Bone marrow (tissue), 2 donors: Measurements from ENCODE around the gene TACC2.

Experiments
- DNase-seq, 2 donors: peaks; one replicate each; lab custom pipeline; 2025; lab: John Stamatoyannopoulos, UW

The TACC2 gene

GRCh38 chr10:122170802-122171201 lies 181.8 kb downstream of the TACC2 start:
- DNase-seq: no peak

- no peak for DNase-seq
These were observed 182.5 kb downstream of the TACC2 start for GRCh38 chr10:122171302-122172075.

GRCh38 chr10:122172361-122173008 lies 183.5 kb downstream of the TACC2 start:
- no peak for DNase-seq

DNA sequence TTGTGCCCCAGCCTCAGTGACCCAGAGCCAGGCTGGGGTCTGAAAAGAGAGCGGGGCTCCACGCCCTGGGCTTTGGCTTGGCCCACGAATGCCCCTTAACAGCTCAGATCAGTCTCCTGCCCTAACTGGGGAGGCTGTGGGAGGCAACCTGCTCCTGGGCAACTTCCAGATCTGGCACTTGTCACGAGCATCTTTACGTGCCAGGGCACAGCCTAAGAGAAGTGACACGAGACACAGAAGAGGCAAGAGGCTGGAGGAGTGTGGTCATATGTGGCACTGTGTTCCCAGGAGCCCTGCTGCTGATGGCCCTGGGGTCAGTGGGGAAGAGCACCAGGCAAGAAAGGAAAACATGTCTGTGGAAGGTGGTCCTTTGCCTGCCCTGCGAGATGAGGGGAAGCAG lies 184.4 kb downstream of the TACC2 start:
- no peak for DNase-seq

GRCh38 chr10:122173766-122174435 lies 184.9 kb downstream of the TACC2 start:
- DNase-seq: no peak

DNA sequence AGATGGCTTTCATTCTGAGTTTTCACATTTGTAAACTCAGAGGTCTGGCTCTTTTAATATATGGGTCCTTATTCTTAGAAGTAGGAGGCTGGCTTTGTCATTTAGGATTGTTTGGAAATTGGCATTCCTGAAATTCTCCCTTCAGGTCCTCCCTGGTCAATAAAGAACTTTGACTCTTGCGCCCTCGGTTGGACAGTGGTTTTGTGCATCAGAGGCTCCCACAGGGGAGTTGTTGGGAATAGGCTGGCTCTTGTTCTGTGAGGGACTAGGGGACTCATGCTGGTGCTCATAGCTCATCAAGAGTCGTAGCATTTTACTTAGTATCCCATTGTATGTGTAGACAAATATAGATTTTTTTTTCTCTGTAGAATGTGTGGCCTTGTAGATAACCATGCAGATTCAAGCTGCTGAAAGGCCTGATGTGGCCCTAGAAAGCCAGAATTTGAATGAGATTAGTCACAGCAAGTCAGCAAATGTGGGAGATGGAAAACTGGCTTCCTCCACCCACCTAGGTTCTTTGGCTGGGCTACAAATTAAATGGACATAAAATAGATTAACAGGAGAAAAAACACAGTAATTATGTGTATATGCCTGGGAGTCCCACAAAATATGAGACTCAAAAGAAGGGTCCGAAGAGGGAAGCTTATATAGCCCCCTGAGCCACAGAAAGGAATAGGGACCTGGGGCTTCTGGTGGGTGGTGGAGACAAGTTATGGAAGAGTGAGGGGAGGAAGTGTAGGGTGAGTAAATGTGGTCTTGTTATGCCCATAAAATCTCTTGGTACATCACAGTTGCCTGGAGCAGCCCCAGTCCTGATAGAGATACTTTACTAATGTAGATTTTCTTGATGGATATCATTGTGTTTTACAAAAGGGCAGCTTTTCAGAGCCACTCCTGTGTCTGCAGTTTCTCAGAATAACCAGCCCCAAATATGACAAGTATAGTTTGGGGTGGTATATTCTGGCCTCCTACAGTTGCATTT lies 187.6 kb downstream of the TACC2 start:
- DNase-seq: no peak

- DNase-seq: no peak
These were observed 189.7 kb downstream of the TACC2 start for GRCh38 chr10:122178655-122179054.

DNA sequence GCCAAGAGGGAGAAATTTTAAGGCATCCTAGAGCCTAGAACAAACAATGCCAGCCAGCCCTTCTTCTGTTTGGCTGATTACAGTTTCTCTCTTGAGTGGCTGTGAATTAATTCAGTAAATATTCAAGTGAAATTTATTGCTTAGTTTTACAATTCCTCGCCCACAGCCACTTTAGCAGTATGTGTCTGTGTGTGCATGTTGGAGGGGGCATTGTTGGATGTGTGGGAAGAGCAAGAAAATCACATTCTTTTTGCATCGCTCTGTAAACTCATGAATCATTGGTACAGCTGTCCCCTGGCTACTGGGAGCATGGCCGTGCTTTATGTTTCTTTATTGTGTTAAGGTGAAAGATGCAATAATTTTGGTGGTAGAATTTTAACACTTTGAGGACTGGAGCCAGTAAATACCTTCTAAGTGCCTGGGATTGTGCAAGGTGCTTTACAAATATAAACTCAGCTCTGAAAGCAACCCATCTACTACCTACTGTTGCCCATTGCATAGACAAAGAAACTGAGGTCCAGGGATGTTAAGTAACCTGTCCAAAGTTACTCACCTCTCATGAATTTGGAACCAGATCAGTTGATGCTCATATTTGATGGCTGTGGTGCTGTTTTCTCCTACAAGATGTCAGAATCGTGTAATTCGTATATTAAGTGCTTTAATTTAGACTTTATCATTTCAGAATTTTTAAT lies 192.2 kb downstream of the TACC2 start:
- no peak for DNase-seq

DNA sequence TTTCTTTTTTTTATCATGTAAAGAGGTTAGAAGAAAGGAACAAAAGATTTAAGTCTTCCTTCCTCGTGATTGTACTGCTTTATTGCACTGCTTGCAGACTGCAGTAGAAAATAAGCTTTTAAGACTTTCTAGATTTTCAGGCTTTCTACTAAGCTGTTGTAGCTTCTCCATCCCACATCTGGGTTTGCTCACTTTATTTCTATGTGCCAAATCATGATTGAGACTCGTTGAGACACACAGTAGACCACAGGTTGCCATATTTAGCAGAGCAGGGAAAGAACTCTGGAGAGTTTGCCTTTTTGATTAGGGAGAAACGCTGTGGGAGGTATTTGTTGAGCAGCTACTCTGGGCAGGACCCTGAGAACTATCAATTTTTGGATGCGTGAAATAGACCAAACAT lies 192.9 kb downstream of the TACC2 start:
- no peak for DNase-seq

DNA sequence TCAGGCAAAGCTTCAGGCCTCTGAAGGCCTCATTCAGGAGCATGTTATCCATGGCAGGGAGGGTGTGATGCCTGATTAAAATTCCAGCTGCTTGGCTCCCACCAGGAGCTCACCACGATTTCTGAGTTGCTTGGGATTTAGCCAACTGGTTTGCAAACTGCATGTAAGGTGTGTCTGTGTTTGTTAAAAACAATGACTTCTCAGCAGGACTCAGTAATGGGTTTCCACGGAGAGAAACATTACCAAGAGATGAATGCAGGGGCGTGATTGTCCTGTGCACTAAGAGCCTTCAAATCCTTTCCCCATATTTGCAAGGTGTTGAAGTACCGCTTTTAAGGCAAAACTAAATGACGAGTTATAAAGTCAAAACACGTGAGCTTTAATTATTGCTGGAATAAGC lies 193.3 kb downstream of the TACC2 start:
- no peak for DNase-seq

GRCh38 chr10:122184254-122184653 lies 195.3 kb downstream of the TACC2 start:
- DNase-seq: no peak

- DNase-seq: no peak
These were observed 196.7 kb downstream of the TACC2 start for GRCh38 chr10:122185643-122186042.

DNA sequence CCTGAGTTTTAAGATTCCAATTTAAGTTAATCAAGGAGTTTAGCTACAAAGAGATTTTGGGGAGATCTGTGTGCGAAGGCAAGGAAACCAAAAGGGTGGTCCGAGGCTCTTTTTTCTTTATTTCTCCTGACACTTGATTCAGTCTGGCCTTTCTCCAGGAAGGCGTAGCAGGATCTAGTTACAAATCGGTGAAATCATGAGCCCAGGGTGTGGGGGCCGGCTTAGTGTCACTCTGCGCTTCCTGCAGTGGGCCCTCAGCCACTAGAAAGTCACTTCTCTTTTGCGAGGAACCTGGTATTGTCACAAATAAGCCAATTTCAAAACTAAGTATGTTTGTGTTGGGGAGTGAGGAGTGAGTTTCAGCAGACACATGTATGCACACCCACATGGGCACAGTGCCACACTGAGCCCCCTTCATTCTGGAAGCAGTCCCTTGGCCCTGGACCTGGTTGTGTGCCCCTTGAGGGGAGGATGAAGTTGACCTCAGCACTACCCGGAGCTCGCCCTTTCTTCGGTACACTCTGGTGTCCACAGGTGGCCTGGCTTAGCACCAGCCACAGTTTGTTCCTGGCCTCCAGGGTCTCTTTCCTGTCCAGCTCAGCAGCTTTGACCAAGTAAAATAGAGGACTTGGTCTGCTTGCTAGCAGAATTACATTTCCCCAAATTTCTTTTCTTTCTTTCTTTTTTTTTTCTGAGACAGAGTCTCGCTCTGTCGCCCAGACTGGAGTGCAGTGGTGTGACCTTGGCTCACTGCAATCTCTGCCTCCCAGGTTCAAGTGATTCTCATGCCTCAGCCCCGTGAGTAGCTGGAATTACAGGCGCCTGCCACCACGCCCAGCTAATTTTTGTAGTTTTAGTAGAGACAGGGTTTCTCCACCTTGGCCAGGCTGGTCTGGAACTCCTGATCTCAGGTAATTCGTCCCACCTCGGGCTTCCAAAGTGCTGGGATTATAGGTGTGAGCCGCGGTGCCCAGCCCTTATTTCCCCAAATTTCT lies 198.2 kb downstream of the TACC2 start:
- no peak for DNase-seq

DNA sequence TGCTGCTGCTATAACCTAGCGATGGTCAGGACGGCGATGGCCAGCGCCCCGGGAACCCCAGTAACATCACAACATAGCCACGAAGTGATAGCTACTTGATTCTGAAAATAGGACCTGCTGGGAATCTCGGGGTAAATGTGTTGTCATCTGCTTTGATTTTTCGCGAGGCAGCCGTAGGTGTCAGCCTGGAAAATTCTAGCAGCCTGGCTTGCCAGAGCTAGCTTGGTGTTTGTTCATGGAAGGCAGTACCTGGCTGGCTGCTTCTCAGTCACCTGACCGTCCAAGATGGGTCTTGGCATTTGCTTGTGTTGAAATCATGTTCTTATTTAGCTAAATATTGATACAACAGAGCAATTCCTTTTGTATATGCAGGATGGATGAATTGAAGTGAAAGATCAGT lies 199.7 kb downstream of the TACC2 start:
- DNase-seq: no peak

DNA sequence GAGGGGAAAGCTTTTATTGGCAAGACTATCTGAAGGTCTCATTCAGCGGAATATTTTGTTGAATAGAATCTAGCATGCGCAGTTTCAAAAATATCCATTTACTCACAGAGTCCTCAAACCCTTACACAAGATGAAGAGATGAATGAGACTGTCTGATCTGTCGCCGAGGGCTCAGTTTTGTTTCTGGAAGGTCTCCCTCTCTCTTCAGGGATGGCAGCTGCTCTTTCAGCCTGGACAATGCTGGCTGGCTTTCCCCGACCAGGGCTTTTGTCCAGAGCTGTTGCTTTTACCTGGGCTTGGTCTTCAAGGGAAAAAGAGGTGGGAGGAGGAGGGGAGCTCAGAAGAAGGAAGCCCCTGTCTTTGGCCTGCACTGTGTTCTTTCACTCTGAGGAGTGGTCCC lies 200.2 kb downstream of the TACC2 start:
- no peak for DNase-seq

GRCh38 chr10:122190176-122190943 lies 201.4 kb downstream of the TACC2 start:
- DNase-seq: no peak

- DNase-seq: no peak
These were observed 203.1 kb downstream of the TACC2 start for GRCh38 chr10:122191936-122192541.

GRCh38 chr10:122194251-122194650 lies 205.3 kb downstream of the TACC2 start:
- DNase-seq: no peak

DNA sequence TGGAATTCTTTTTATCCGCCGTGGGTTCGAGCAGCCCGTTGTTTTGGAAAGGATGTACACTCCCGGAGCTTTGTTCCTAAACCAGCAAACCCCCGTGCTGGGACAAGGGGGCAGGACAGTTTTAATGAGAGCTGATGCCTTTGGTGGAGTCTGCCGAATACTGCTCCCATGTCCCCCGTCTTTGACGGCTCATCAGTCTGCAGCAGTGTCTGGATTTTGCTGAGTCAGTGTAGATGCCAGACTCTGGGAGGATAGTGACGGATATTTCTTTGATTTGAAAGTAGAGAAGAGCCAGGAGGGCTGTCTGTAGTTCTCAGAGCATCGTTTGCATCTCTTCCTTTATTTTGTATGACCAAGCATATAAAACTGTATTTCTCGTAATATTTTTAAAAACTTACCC lies 207.3 kb downstream of the TACC2 start:
- no peak for DNase-seq
